Lung (tissue), 12 donors: ENCODE measurements around the gene VCPKMT. TPM values are rescaled to one million over a fixed set of nuclear protein-coding genes. Genes with fewer than 3 reads are reported as not detected.

Experiments used
- ATAC-seq: fragments of 200-7000 bp; cut with Tn5 transposase; one replicate; pipeline ENCODE4 v1.9.1; 2020; ENCODE audit warnings: moderate number of reproducible peaks; ENCODE audit not compliant: insufficient read depth, low FRiP score
- DNase-seq, 3 donors: peaks; one replicate each; pipeline ENCODE4 v3.0.0-alpha.2; 2013 to 2017
- H3K27ac ChIP-seq, 2 donors: one replicate each; pipeline ENCODE4 v1.5.1; 2013; ENCODE audit warnings: mild to moderate bottlenecking in 2 of 2, moderate library complexity in 2 of 2, control low read depth in 1 of 2, inconsistent platforms in 1 of 2, low read depth in 1 of 2, low read length in 1 of 2
- H3K27me3 ChIP-seq, 3 donors: one replicate each; pipeline ENCODE4 v1.5.1; 2013; ENCODE audit warnings: low read length in 2 of 3; ENCODE audit not compliant: control insufficient read depth in 3 of 3, insufficient read depth in 3 of 3
- H3K36me3 ChIP-seq, 4 donors: one replicate each; pipeline ENCODE4 v1.5.1; 2013; ENCODE audit warnings: low read length in 4 of 4, mild to moderate bottlenecking in 1 of 4, moderate library complexity in 1 of 4; ENCODE audit not compliant: control insufficient read depth in 4 of 4, insufficient read depth in 4 of 4
- H3K4me1 ChIP-seq, 5 donors: one replicate each; pipeline ENCODE4 v1.5.1; 2013; ENCODE audit warnings: low read length in 5 of 5, mild to moderate bottlenecking in 2 of 5, moderate library complexity in 1 of 5; ENCODE audit not compliant: control insufficient read depth in 5 of 5, insufficient read depth in 5 of 5
- H3K4me3 ChIP-seq: one replicate; pipeline ENCODE4 v1.5.1; 2013; ENCODE audit warnings: mild to moderate bottlenecking, control low read depth, moderate library complexity
- H3K9ac ChIP-seq, 2 donors: one replicate each; pipeline ENCODE4 v1.5.1; 2013; ENCODE audit warnings: low read length in 2 of 2, control low read depth in 1 of 2; ENCODE audit not compliant: insufficient read depth in 1 of 2
- H3K9me3 ChIP-seq, 4 donors: one replicate each; pipeline ENCODE4 v1.5.1; 2013; ENCODE audit warnings: low read length in 3 of 4, mild to moderate bottlenecking in 1 of 4, moderate library complexity in 1 of 4; ENCODE audit not compliant: control insufficient read depth in 4 of 4, insufficient read depth in 3 of 4
- CTCF ChIP-seq: IDR thresholded peaks from 2 replicates; pipeline ENCODE4 v1.5.1; 2012; ENCODE audit warnings: mild to moderate bottlenecking; ENCODE audit errors: control extremely low read depth, extremely low read depth
- WGBS, 2 donors: extraction: QIAGEN DNeasy Blood & Tissue Kit; methylation state at CpG; one replicate each; pipeline ENCODE4 v1.1.7; 2013; 5-methylcytosine and 5-hydroxymethylcytosine counted together
- polyA plus RNA-seq, 2 donors: library from polyadenylated mRNA; stranded (reverse); fragments of 200-250 nt; gene quantifications; one replicate each; pipeline ENCODE4 v1.2.1, GENCODE V29; 2013
- total RNA-seq, 2 donors: library from RNA; depleted of rRNA in 1 of 2; stranded (reverse); fragments of >200 nt in 1 of 2; gene quantifications; one replicate each; pipeline ENCODE4 v1.2.1, GENCODE V29; 2014 to 2021
- donor health status: control.
- donor health status: control.
- donor health status: Bipolar disorder and iron deficiency.
- donor health status: healthy.
- donor health status: DM: yes; HTN: yes; CAD: no.

VCPKMT gene
- total and polyA plus RNA-seq, 4 donors: 5.9 to 17.6 (median 7.7) TPM

GRCh38 chr14:50113381-50114035 is 2.9 kb downstream of the VCPKMT start:
- no peak overlapping the region for H3K9ac ChIP-seq
- no peak overlapping the region for H3K4me3 ChIP-seq
- ATAC-seq (no peak), DNase-seq (no peak)
- TF ChIP-seq CTCF: no peak
- peaks cover 15 to 27% (median 25%) of the 10 kb centered on the region in 4 donors for H3K36me3 ChIP-seq
- no peaks in the 10 kb centered on the region for H3K27me3 ChIP-seq
- H3K4me1 ChIP-seq: peaks cover 3 to 16% (median 5%) of the 10 kb centered on the region in 5 donors
- WGBS, 2 donors: 71 to 92% methylated on average over 3 to 4 of the region's 4 CpGs
- no peak overlapping the region for H3K27ac ChIP-seq
- no peaks in the 10 kb centered on the region for H3K9me3 ChIP-seq

- ATAC-seq: no peak
- no peak overlapping the region for H3K4me3 ChIP-seq
- no peak overlapping the region for H3K9ac ChIP-seq
- H3K27ac ChIP-seq: no peak overlapping the region
- peaks cover 16 to 29% (median 22%) of the 10 kb centered on the region in 4 donors for H3K36me3 ChIP-seq
- no peaks in the 10 kb centered on the region for H3K9me3 ChIP-seq
- H3K4me1 ChIP-seq: peaks cover under 1 to 4% (median 2%) of the 10 kb centered on the region in 5 donors
- H3K27me3 ChIP-seq: no peaks in the 10 kb centered on the region
- TF ChIP-seq CTCF: no peak
- 91 to 96% methylated on average over 4 of the region's 4 CpGs for WGBS, 2 donors
- no peak for DNase-seq
Observed at GRCh38 chr14:50110323-50111037, 5.9 kb downstream of the VCPKMT start.

GRCh38 chr14:50109342-50109741 is 7.0 kb downstream of the VCPKMT start:
- H3K27ac ChIP-seq: no peak overlapping the region
- H3K27me3 ChIP-seq: no peaks in the 10 kb centered on the region
- H3K9ac ChIP-seq: no peak overlapping the region
- no peaks in the 10 kb centered on the region for H3K9me3 ChIP-seq
- ATAC-seq: no peak
- WGBS, 2 donors: 84 to 85% methylated on average over 6 of the region's 6 CpGs
- TF ChIP-seq CTCF: no peak
- H3K36me3 ChIP-seq: peaks cover 16 to 24% (median 18%) of the 10 kb centered on the region in 4 donors
- H3K4me1 ChIP-seq: no peaks in the 10 kb centered on the region
- no peak overlapping the region for H3K4me3 ChIP-seq
- peak in 2 of 3 donors; percentile 22 to 25 for DNase-seq
